Hepatocyte (in vitro differentiated cells): Measurements from ENCODE around the gene TMEM164. TPM values are rescaled to one million over a fixed set of nuclear protein-coding genes. Genes with fewer than 3 reads are reported as not detected.

Source experiments
- DNase-seq: peaks from one replicate; pipeline ENCODE4 v3.0.0-alpha.2; 2016; ENCODE audit warnings: low spot score
- H2AFZ ChIP-seq: fragments of 200-600 bp; sonication (generic); 2 replicates; pipeline ENCODE4 v1.6.0; 2016; ENCODE audit warnings: antibody characterized with exemption, mild to moderate bottlenecking
- H3K27ac ChIP-seq: fragments of 200-600 bp; sonication (generic); 2 replicates; pipeline ENCODE4 v1.5.1; 2016; ENCODE audit warnings: mild to moderate bottlenecking
- H3K27me3 ChIP-seq: fragments of 200-600 bp; sonication (generic); 2 replicates; pipeline ENCODE4 v1.6.1; 2016
- H3K36me3 ChIP-seq: fragments of 200-600 bp; sonication (generic); replicated peaks from 2 replicates; pipeline ENCODE4 v1.5.1; 2016; ENCODE audit warnings: low read depth; ENCODE audit not compliant: insufficient read depth
- H3K4me1 ChIP-seq: fragments of 200-600 bp; sonication (generic); 2 replicates; pipeline ENCODE4 v1.5.1; 2016; ENCODE audit warnings: mild to moderate bottlenecking, moderate library complexity; ENCODE audit not compliant: insufficient read depth
- H3K4me2 ChIP-seq: fragments of 200-600 bp; sonication (generic); 2 replicates; pipeline ENCODE4 v1.6.0; 2016
- H3K4me3 ChIP-seq: fragments of 200-600 bp; sonication (generic); 2 replicates; pipeline ENCODE4 v1.5.1; 2016; ENCODE audit warnings: mild to moderate bottlenecking
- H3K79me2 ChIP-seq: fragments of 200-600 bp; sonication (generic); 2 replicates; pipeline ENCODE4 v1.6.0; 2017; ENCODE audit warnings: mild to moderate bottlenecking
- H3K9me2 ChIP-seq: fragments of 200-600 bp; sonication (generic); replicated peaks from 2 replicates; pipeline ENCODE4 v1.6.0; 2017; ENCODE audit warnings: mild to moderate bottlenecking; ENCODE audit not compliant: insufficient read depth
- H3K9me3 ChIP-seq: fragments of 200-600 bp; sonication (generic); 2 replicates; pipeline ENCODE4 v1.5.1; 2016; ENCODE audit warnings: low read depth, mild to moderate bottlenecking
- H4K20me1 ChIP-seq: fragments of 200-600 bp; sonication (generic); 2 replicates; pipeline ENCODE4 v1.6.0; 2016; ENCODE audit warnings: mild to moderate bottlenecking; ENCODE audit not compliant: insufficient read depth, poor library complexity, severe bottlenecking
- EZH2 ChIP-seq: fragments of 200-600 bp; sonication (generic); IDR thresholded peaks from 2 replicates; pipeline ENCODE4 v1.6.1; 2016; ENCODE audit warnings: antibody characterized with exemption, mild to moderate bottlenecking, borderline replicate concordance
- EZH2phosphoT487 ChIP-seq: fragments of 200-600 bp; sonication (generic); IDR thresholded peaks from one replicate; pipeline ENCODE4 v1.6.1; 2018; ENCODE audit warnings: antibody characterized with exemption, mild to moderate bottlenecking, low read depth, moderate library complexity; ENCODE audit not compliant: unreplicated experiment, severe bottlenecking
- WGBS: methylation state at CpG from one replicate; pipeline ENCODE4 v1.1.6; 2016; ENCODE audit warnings: low lambda C conversion rate; ENCODE audit errors: missing lambda C conversion rate; 5-methylcytosine and 5-hydroxymethylcytosine counted together
- polyA plus RNA-seq: library from polyadenylated mRNA; unstranded; fragments of >200 nt; fragmentation: Nextera tagmentation; extraction: Ambion mirVana; gene quantifications from 2 replicates; pipeline ENCODE4 v1.2.1, GENCODE V29; 2016
- total RNA-seq: library from RNA; depleted of rRNA; stranded (reverse); fragments of >200 nt; gene quantifications from 2 replicates; pipeline ENCODE4 v1.2.3, GENCODE V29; 2014
- TF ChIP-seq, protein P1 (sequence below): fragments of 200-600 bp; sonication (generic); IDR thresholded peaks from 2 replicates; pipeline ENCODE4 v1.5.1; 2016; ENCODE audit warnings: antibody characterized with exemption, mild to moderate bottlenecking; ENCODE audit not compliant: poor library complexity

TMEM164 gene
- total and polyA plus RNA-seq, 2 experiments from 2014 or later = 5.4 to 34.2 TPM

GRCh38 chrX:110036162-110037033, 33.5 kb downstream of the TMEM164 start:
- no peaks in the 10 kb centered on the region for H4K20me1 ChIP-seq

GRCh38 chrX:110037178-110037577, 34.3 kb downstream of the TMEM164 start:
- DNase-seq = no peak
- TF ChIP-seq EZH2 = no peak
- no peak for TF ChIP-seq EZH2phosphoT487
- TF ChIP-seq, protein P1, sequence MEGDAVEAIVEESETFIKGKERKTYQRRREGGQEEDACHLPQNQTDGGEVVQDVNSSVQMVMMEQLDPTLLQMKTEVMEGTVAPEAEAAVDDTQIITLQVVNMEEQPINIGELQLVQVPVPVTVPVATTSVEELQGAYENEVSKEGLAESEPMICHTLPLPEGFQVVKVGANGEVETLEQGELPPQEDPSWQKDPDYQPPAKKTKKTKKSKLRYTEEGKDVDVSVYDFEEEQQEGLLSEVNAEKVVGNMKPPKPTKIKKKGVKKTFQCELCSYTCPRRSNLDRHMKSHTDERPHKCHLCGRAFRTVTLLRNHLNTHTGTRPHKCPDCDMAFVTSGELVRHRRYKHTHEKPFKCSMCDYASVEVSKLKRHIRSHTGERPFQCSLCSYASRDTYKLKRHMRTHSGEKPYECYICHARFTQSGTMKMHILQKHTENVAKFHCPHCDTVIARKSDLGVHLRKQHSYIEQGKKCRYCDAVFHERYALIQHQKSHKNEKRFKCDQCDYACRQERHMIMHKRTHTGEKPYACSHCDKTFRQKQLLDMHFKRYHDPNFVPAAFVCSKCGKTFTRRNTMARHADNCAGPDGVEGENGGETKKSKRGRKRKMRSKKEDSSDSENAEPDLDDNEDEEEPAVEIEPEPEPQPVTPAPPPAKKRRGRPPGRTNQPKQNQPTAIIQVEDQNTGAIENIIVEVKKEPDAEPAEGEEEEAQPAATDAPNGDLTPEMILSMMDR = no peak
- no peaks in the 10 kb centered on the region for H3K9me3 ChIP-seq
- WGBS = 78% methylated on average over 2 of the region's 2 CpGs
- H3K27me3 ChIP-seq = no peaks in the 10 kb centered on the region
- no peak overlapping the region for H3K4me2 ChIP-seq
- H2AFZ ChIP-seq = no peak overlapping the region
- H3K9me2 ChIP-seq = no peaks in the 10 kb centered on the region
- no peak overlapping the region for H3K27ac ChIP-seq
- H3K36me3 ChIP-seq = no peaks in the 10 kb centered on the region
- no peak overlapping the region for H3K4me3 ChIP-seq
- H3K4me1 ChIP-seq = peaks cover 6% of the 10 kb centered on the region
- no peaks in the 10 kb centered on the region for H4K20me1 ChIP-seq
- H3K79me2 ChIP-seq = peaks cover 6% of the 10 kb centered on the region

More at GRCh38 chrX:110036162-110037033, 33.5 kb downstream of the TMEM164 start:
- Histone ChIP-seq H3K27me3 (no peaks in the 10 kb centered on the region), H3K4me3 (no peak overlapping the region), H3K27ac (no peak overlapping the region), H2AFZ (no peak overlapping the region), H3K4me1 (peaks cover 6% of the 10 kb centered on the region), H3K79me2 (peaks cover 6% of the 10 kb centered on the region), H3K4me2 (no peak overlapping the region), H3K9me2 (no peaks in the 10 kb centered on the region), H3K9me3 (no peaks in the 10 kb centered on the region), H3K36me3 (no peaks in the 10 kb centered on the region)
- WGBS = 28% methylated on average over 3 of the region's 3 CpGs
- DNase-seq = no peak
- TF ChIP-seq EZH2 (no peak), EZH2phosphoT487 (no peak)
- TF ChIP-seq, protein P1 = no peak

- Histone ChIP-seq H3K9me3 (no peaks in the 10 kb centered on the region), H3K27ac (no peak overlapping the region), H4K20me1 (no peaks in the 10 kb centered on the region), H3K9me2 (no peaks in the 10 kb centered on the region), H3K4me3 (no peak overlapping the region), H3K4me2 (no peak overlapping the region), H3K79me2 (peaks cover 9% of the 10 kb centered on the region), H3K27me3 (no peaks in the 10 kb centered on the region), H3K36me3 (no peaks in the 10 kb centered on the region), H2AFZ (no peak overlapping the region), H3K4me1 (peaks cover 6% of the 10 kb centered on the region)
- TF ChIP-seq EZH2phosphoT487 (no peak), EZH2 (no peak)
- TF ChIP-seq, protein P1 = no peak
- no peak for DNase-seq
These were observed 36.0 kb downstream of the TMEM164 start for GRCh38 chrX:110038900-110039299.
